Erythroblast (primary cell): ENCODE results near the gene SLC3A2.

Experiments used
- GATA1 ChIP-seq: IDR thresholded peaks from 2 replicates; pipeline ENCODE4 v1.6.1; 2011; ENCODE audit warnings: low read depth, mild to moderate bottlenecking, control low read depth, low read length, moderate library complexity
- POLR2A ChIP-seq: IDR thresholded peaks from 2 replicates; pipeline ENCODE4 v1.6.1; 2011; ENCODE audit warnings: mild to moderate bottlenecking, low read length

GRCh38 chr11:62858201-62858600, 22.5 kb upstream of the SLC3A2 start:
- no peak for TF ChIP-seq POLR2A
- no peak for TF ChIP-seq GATA1
